22Rv1 (cell line): ENCODE results near the gene DUSP16.

Experiments
- H3K27ac ChIP-seq: fragments of 450-650 bp; 2 replicates; pipeline ENCODE4 v1.5.1; 2017
- ZFX ChIP-seq: fragments of 450-650 bp; IDR thresholded peaks from 2 replicates; pipeline ENCODE4 v1.6.1; 2017; ENCODE audit warnings: antibody characterized with exemption, borderline replicate concordance
- TF ChIP-seq, protein P1 (sequence below): fragments of 450-650 bp; IDR thresholded peaks from 2 replicates; pipeline ENCODE4 v1.5.1; 2017; ENCODE audit warnings: mild to moderate bottlenecking

The DUSP16 gene

DNA sequence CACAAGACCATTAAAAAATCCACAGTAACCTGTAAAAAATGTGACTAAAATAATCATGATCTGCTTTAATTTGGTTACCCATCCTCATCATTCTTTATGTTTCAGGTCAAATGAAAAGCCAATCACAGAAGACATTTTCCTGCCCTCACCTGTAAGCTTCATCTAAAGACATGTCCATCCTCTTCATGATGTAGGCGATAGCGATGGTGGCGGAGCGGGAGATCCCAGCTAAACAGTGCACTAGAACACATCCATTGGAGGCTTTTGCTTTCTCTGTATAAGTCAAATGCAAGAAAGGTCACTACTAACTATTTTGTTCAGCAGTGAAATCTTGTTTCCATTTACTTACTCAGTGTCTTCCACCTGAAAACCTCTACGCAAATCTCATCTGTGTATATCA, 82.6 kb downstream of the DUSP16 start:
- H3K27ac ChIP-seq: 0 out of 2 replicates have a peak overlapping the region, but pooled peaks have one; percentile 0
- TF ChIP-seq ZFX: no peak
- TF ChIP-seq, protein P1, sequence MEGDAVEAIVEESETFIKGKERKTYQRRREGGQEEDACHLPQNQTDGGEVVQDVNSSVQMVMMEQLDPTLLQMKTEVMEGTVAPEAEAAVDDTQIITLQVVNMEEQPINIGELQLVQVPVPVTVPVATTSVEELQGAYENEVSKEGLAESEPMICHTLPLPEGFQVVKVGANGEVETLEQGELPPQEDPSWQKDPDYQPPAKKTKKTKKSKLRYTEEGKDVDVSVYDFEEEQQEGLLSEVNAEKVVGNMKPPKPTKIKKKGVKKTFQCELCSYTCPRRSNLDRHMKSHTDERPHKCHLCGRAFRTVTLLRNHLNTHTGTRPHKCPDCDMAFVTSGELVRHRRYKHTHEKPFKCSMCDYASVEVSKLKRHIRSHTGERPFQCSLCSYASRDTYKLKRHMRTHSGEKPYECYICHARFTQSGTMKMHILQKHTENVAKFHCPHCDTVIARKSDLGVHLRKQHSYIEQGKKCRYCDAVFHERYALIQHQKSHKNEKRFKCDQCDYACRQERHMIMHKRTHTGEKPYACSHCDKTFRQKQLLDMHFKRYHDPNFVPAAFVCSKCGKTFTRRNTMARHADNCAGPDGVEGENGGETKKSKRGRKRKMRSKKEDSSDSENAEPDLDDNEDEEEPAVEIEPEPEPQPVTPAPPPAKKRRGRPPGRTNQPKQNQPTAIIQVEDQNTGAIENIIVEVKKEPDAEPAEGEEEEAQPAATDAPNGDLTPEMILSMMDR: no peak

DNA sequence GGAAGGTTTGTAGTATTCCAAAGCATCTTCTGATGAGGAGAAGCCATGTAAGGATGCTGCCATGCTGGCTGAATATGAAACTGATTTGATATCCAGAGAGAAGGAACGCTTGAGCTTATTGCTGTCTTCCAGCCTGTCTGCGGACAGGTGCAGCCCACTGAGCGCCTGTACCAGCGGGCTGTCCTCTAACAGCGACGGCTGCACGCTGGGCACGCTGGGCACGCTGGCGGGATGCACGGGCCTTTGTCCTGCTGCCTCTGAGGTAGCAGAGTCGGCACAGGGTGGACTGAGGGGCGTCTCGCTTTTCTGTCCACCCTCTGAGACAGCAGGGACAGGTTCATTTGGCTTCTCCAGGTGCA, 85.2 kb downstream of the DUSP16 start:
- TF ChIP-seq ZFX: no peak
- TF ChIP-seq, protein P1: no peak

GRCh38 chr12:12476857-12477531, 85.7 kb downstream of the DUSP16 start:
- no peak for TF ChIP-seq ZFX
- TF ChIP-seq, protein P1: no peak

More for the DNA sequence above, 85.2 kb downstream of the DUSP16 start:
- H3K27ac ChIP-seq: no peak overlapping the region

GRCh38 chr12:12474931-12475795, 87.5 kb downstream of the DUSP16 start:
- H3K27ac ChIP-seq: peak overlapping the region; percentile 50
- TF ChIP-seq, protein P1: no peak
- TF ChIP-seq ZFX: no peak

More at GRCh38 chr12:12476857-12477531, 85.7 kb downstream of the DUSP16 start:
- peak overlapping the region; percentile 5; the same call in 1 of the 2 replicates for H3K27ac ChIP-seq

GRCh38 chr12:12474471-12474928, 88.2 kb downstream of the DUSP16 start:
- peak overlapping the region; percentile 50 for H3K27ac ChIP-seq
- TF ChIP-seq ZFX: no peak
- TF ChIP-seq, protein P1: no peak

DNA sequence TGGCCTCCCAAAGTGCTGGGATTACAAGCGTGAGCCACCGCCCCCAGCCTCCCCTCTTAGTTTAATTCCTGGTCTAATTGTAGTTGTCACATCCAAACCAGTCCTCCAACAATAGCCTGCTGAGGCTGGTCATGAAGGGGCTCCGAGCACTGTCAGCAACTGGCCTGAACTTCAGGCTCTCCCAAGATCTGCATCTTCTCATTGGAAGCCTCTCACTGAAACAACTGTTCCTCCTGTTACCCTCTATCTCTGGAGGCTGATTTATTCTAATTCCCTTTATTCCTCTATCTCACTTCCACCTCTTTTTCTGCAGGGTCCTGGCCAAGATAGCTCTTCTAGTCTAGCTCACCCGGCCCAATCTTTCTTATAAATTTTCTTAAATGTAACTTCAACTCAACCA, 89.4 kb downstream of the DUSP16 start:
- TF ChIP-seq, protein P1: no peak
- no peak for TF ChIP-seq ZFX
- peak overlapping the region; percentile 50 for H3K27ac ChIP-seq

GRCh38 chr12:12471982-12472961, 90.4 kb downstream of the DUSP16 start:
- H3K27ac ChIP-seq: peak overlapping the region; percentile 50
